Measurements from ENCODE around the gene TAS1R3.
"Not testable (repeated sequence)": the region's sequence is repeated elsewhere in the genome, so short reads cannot be mapped to it uniquely, and the experiment has no call there.

TAS1R3 gene

DNA sequence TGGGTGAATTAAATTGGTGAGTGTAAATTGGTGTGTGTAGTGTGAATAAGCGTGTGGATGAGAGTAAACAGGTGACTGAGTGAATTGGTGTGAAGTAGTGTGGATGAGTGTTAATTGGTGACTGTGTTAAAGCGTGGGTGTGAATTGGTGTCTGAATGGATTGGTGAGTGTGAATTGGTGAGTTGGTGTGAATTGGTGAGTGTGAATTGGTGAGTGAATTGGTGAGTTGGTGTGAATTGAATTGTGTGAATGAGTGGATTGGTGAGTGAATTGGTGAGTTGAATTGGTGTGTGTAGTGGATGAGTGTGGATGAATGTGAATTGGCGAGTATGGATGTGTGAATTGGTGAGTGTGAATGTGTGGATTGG, 35.6 kb downstream of the TAS1R3 start:
- no peak for DNase-seq (ENCODE audit: low read depth in 2 of 2, low spot score in 1 of 2)

DNA sequence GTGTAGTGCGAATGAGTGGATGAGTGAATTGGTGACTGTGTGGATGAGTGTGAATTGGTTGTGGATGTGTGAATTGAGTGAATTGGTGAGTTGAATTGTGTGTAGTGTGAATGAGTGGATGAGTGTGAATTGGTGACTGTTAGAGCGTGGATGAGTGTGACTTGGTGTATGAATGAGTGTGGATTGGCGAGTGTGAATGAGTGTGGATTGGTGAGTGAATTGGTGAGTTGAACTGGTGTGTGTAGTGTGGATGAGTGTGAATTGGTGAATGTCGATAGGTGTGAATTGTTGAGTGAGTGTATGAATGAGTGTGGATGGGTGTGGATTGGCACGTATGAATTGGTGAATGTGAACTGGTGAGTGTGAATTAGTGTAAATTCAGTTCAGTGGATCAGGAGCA, 36.2 kb downstream of the TAS1R3 start:
- DNase-seq (ENCODE audit: low read depth in 2 of 2, low spot score in 1 of 2) = no peak

DNA sequence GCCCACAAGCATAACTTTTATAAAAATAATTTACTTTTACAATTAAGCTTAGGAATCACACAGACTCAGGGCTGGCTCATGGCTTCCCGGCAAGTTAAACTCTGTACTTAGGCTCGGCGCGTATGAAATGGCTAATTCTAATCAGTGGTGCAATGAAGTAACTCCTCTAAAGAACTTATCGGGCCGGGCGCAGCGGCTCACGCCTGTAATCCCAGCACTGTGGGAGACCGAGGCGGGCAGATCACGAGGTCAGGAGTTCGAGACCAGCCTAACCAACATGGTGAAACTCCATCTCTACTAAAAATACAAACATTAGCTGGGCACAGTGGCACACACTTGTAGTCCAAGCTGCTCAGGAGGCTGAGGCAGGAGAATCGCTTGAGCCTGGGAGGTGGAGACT, 39.0 kb downstream of the TAS1R3 start:
- DNase-seq (ENCODE audit: low read depth in 2 of 2, low spot score in 1 of 2) = not testable (repeated sequence)

DNA sequence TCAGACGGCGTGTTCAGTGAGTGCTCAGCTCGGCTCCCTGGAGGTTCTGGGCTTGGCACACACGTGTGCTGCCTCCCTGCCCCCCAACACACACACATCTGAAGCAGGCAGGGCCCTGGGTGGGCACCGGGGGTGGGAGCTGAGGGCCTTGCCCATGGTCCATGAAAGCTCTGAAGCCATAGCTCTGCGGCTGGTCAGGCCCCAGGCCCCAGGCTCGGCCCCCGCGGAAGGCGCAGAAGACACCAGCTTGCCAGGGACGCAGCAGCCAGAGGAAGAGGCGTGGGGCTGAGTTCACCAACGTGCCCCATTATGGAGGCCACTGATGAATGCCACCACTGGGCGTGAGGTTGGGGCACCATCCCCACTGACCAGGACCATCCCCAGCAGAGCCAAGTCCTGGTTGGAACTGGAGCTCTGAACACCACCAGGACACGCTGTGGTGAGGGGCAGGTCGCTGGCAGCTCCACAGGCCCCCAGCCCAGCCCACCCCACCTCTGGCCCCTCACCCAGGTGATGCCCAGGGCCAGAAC, 39.8 kb downstream of the TAS1R3 start:
- no peak for DNase-seq (ENCODE audit: low read depth in 2 of 2, low spot score in 1 of 2)

DNA sequence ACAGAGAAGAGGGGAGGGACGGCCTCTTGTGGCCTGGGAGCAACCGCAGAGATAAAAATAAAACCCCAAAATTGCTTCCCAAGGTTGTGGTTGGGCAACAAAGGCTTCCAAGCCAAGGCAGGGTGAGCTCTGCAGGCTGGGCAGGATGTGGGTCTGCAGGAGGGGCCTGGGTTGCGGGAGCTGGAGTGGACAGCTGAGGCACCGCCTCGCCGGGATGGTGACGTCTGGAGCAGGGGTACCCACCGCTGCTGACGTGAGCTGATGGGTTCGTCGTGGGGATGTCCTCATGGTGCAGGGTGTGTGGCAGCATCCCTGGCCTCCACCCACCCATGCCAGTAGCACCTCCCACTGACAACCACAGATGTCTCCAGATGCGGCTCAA, 40.3 kb downstream of the TAS1R3 start:
- no peak for DNase-seq (ENCODE audit: low read depth in 2 of 2, low spot score in 1 of 2)

DNA sequence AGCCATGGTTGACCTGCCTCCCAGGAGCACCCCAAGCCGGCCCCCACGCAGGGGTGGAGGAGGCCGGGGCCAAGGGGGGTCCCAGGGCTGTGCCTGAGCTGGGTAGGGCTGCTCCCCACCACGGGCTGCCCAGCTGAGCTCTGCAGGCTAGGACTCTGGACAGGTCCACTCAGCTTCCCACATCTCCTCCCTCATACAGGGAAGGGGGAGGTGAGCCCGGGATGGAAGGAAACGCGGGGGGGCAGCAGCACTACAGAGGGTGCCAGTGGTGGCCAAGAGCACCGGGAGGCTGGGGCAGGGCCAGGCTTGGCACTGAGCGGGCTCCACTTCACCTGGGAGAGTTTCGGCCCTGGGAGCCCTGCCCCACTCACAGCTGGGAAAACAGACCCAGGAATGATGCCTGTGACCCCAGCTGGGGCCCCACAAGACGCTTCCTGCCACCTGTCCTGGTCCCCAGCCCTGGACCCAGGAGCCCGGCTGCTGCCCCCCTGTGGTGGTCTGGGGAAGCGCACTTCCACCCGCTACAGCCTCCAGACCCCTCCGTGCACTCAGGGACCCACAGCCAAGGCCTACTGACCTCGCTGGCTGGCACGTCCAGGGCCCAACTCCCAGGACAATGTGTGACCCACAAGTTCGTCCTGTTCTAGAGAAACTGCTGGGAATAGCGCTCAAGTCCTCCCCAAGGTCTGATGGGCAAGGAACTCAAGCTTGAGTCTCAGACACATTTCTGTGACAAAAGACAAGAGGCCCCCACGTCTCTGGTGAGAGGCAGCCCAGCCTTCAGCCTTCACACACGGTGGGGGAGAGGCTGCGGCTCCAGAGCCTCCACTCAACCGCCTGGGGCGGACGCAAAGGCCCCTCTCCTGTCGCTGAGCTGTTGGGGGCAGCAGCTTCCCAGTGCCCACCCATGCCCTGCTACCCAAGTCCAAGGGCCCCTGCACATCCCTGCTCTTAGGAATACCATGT, 40.9 kb downstream of the TAS1R3 start:
- peak; percentile 55 to 59 for DNase-seq (ENCODE audit: low read depth in 2 of 2, low spot score in 1 of 2)

DNA sequence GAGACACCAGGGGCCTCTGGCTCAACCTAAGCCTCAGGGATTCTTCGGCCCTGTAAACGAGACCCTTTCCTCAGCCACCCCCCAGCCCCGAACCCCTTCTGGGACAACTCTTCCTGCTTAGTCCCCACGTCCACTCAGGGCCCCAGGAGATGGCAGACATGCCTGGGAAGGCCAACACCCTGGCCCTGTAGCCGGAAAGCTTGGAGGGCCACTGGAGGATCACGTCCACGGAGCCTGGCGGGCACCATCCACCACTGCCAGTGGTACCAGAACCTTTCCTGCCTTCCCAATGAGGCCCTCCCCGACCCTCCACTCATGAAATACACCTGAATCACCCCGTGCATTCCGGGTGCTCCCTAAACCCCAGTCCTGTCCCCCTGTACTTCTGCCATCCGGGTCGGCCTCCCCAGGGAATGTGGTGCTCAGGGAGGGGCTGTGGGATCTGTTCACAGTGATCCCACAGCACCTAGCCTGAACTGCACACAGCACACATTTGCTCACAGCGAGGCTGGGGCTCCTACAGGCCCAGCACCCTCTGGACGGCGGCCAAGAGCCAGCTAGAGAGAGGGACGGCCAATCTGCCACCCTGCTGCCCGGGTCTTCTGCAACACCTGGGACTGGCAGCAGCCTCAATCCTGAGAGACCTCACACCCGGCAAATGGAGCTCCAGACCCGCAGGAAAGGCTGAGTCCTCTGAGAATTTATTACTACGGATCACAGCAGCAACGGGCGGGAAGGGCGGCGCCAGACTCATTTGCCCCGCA, 42.2 kb downstream of the TAS1R3 start:
- no peak for DNase-seq (ENCODE audit: low read depth in 2 of 2, low spot score in 1 of 2)

DNA sequence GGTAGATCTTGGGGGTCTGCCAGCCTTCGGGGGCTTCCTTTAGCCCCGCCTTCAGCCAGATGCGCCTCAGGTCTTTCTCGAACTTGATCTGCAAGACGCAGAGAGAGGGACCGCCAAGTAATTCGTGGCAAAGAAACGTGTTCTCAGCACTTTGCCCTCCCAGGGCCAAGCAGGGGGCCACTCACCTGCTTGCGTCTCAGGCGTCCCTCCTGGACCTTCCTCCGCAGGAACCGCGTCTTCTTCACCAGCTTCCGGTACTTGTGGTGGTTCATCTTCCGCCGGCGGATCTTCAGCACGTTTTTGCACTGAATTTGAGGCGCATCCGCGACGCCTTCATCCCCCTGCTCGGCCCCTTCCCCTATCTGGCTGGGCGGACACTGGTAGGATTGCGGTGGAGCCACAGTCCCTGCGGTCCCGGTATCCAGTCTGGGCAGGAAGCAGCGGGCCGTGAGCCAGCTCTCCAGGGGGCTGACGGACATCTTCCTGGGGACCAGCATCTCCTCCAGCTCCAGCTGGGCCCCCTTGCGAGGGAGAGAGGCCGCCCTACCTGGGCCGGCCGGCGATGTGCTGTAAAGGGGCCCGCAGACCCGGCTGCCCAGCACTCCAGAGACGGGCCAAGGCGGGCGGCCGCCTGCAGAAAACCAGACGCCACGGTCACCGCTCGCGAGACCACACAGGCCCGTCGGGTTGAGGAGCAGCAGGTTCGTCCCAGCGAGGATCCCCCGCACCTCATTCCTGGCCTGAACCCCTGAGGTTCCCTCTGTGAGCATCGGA, 42.9 kb downstream of the TAS1R3 start:
- no peak for DNase-seq (ENCODE audit: low read depth in 2 of 2, low spot score in 1 of 2)

DNA sequence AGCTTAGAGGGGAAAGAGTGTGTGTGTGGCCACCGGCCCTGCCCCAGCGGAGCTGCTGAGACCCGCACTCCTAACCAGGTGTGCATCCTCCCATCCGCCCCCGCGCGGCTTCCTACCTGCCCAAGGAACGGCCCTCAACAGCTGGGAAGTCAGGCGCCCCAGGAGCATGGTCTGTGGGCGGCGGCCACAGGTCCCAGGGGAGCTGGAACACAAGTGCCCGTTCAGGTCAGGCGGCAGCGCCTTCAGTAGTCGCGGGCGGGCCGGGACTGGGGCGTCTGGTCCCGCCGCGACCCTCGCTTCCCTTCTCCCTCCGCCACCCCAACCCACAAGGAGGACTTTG, 43.5 kb downstream of the TAS1R3 start:
- no peak for DNase-seq (ENCODE audit: low read depth in 2 of 2, low spot score in 1 of 2)

DNA sequence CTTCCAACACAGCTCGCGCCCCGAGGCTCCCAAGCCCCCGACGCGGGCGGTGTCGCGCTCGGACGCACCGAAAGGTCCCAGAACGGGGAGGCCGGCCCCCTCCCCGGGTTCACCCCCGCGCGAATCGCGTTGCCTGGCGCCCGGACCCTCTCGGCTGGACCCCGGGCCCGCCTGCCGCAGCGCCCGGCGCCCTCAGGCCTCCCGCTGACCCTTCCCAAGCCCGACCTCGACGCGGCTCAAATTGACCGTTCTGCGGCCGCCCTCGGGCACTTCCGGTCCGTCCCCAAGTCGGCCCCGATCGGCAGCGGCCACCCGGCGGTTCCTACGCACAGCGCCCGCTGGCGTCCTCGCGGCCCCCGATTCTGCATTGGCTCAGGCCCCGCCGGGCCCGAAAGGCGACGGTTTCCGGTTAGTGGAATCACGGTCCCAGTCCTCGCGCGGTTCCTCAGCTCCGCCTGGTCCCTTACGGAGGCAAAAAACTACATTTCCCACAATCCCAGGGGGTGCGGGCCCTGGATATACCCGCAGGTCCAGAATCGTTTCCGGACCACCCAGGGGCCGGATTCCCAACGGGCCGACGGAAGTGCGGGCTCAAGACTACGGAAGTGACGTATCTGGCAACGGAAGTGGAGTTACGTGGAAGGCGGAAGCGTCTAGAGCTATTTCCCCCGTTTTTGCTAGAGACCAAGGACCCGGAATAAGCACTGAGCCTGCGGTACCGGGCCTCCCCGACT, 44.0 kb downstream of the TAS1R3 start, which contains the start of gene AURKAIP1:
Gene AURKAIP1 (minus strand): TSS at position 279 of the 734 bp plus-strand sequence. CDS start 451 bp downstream, outside the sequence.
- DNase-seq (ENCODE audit: low read depth in 2 of 2, low spot score in 1 of 2) = peak; percentile 85 to 88

DNA sequence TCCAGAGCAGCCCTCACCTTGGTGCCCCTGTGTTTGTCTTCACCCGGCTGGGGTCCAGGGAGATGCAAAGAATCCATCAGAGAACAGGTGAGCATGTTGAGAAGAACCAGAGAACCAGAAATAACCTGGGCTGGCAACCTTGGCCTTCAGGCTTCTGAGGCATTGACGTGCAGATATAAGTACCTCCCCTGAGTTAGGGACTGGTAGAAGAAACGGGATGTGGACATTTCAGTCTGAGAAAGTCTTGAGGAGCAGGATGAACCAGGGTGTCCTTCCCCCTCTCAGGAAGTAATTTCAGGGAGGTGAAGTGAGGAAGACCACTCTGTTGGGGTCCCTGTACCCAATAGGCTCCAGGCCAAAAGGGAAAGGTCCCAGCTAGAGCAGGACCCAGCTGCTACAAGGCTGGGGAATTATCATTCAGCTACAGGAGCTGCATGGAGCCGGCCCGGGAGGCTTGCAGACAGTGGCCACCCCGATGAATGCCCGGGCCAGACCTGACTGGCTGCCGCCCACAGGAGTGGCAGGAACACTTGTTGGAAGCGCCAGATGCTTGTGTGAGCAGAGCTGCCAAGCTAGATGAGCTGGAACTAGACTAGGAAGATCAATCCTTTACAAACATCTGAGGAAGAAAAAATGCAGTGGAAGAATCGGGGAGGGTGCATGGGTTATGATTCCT, 45.6 kb downstream of the TAS1R3 start:
- DNase-seq (ENCODE audit: low read depth in 2 of 2, low spot score in 1 of 2) = no peak

DNA sequence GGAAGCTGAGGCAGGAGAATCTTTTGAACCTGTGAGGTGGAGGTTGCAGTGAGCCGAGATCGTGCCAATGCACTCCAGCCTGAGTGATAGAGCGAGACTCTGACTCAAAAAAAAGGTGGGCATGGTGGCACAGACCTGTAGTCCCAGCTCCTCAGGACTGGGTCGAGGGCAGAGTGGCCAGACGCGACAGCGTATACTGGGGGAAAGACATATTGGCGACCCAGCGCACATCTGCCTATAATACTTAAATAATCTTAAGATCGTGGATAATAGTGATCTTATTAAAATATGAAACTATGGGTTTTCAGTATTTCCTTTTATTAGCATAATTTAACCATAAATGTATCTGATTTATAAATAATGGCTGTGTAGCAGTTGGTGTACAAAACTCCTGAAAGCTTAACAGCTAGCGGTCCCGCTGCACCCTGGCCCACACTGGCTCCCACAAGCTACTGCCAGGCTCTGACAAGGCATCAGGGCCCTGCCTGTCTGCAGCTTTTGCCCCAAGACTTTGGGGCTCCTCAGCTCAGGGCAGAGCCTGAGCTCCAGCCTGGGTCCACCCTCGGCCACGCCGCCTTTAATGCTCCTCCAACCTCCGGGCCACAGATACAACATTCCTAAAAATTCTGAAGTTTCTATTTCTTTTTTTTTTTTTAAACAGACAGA, 46.6 kb downstream of the TAS1R3 start:
- no peak for DNase-seq (ENCODE audit: low read depth in 2 of 2, low spot score in 1 of 2)

DNA sequence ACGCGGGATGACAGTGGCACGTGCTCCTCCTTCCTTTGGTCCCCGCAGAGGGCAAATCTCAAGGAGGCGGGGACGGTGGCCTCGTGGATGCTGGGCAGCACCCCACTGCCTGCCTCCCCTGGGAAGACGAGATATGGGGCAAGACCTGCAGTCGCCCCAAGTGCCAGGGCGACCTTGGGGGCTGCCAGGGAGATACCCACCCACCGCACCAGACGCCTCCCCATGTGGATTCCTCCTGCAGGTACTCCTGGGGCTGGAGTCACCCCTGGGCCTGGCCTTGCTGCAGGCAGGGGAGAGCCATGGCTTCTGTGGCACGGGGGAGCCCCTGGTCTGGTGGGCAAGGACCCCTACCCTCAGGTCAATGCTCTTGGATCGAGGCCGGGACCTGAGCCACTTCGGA, 49.8 kb downstream of the TAS1R3 start:
- DNase-seq (ENCODE audit: low read depth in 2 of 2, low spot score in 1 of 2) = no peak

DNA sequence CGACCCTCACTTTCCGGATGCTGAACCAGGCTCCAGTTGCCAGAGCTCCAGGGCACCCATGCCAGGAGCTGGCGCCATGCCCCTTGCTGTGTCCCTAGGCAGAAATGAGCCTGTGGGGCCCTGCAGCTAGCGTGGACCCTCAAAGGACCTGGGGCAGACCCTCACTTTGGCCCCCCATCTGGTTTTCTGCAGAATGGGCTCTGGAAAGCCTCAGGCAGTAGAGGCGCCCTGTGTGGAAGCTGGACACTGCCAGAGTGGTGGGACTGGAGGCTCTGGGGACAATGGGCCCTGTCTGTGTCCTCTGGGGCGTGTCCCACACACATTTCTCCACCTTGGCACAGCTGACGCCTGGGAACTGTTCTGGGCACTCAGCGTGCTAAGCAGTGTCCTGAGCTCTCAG, 50.2 kb downstream of the TAS1R3 start:
- DNase-seq (ENCODE audit: low read depth in 2 of 2, low spot score in 1 of 2) = no peak
